Fibroblast of lung (primary cell): ENCODE results near the gene BCLAF3. TPM values are rescaled to one million over a fixed set of nuclear protein-coding genes. Genes with fewer than 3 reads are reported as not detected.

Experiments used
- DNase-seq, 2 donors: peaks; one replicate each; pipeline versions ENCODE4 v3.0.0 to v3.0.0-alpha.2; 2010; ENCODE audit warnings: low read depth in 2 of 2
- H2AFZ ChIP-seq: 2 replicates; pipeline ENCODE4 v1.5.1; 2012; ENCODE audit warnings: low read length, control low read depth, inconsistent platforms
- H3K27ac ChIP-seq: 2 replicates; pipeline ENCODE4 v1.5.1; 2011; ENCODE audit warnings: low read length, control low read depth; ENCODE audit not compliant: insufficient read depth
- H3K27me3 ChIP-seq: 2 replicates; pipeline ENCODE4 v1.5.1; 2011; ENCODE audit warnings: mild to moderate bottlenecking, low read length; ENCODE audit not compliant: control insufficient read depth, insufficient read depth
- H3K36me3 ChIP-seq: 2 replicates; pipeline ENCODE4 v1.5.1; 2011; ENCODE audit warnings: low read length; ENCODE audit not compliant: control insufficient read depth, insufficient read depth
- H3K4me1 ChIP-seq: 2 replicates; pipeline ENCODE4 v1.5.1; 2011; ENCODE audit warnings: low read length; ENCODE audit not compliant: control insufficient read depth, insufficient read depth; ENCODE audit errors: extremely low read depth
- H3K4me2 ChIP-seq: 2 replicates; pipeline ENCODE4 v1.5.1; 2011; ENCODE audit warnings: low read length, control low read depth; ENCODE audit not compliant: insufficient read depth; ENCODE audit errors: extremely low read depth
- H3K4me3 ChIP-seq, 4 experiments: fragments of 200-600 bp in 1 of 4; sonication (generic) in 1 of 4; replicated peaks in 1 of 4; 2 replicates each; pipeline ENCODE4 v1.5.1; 2011 to 2016; ENCODE audit warnings: low read length in 4 of 4, low read depth in 3 of 4, mild to moderate bottlenecking in 3 of 4, control low read depth in 2 of 4, inconsistent platforms in 1 of 4, mixed read lengths in 1 of 4; ENCODE audit not compliant: insufficient read depth in 1 of 4; ENCODE audit errors: control extremely low read depth in 1 of 4
- H3K79me2 ChIP-seq: 2 replicates; pipeline ENCODE4 v1.5.1; 2012; ENCODE audit warnings: mild to moderate bottlenecking, low read length, inconsistent platforms; ENCODE audit not compliant: control insufficient read depth, insufficient read depth
- H3K9ac ChIP-seq: 2 replicates; pipeline ENCODE4 v1.5.1; 2011; ENCODE audit warnings: mild to moderate bottlenecking, low read length, control low read depth; ENCODE audit not compliant: insufficient read depth
- H3K9me3 ChIP-seq: 2 replicates; pipeline ENCODE4 v1.5.1; 2012; ENCODE audit warnings: low read depth, low read length; ENCODE audit not compliant: control insufficient read depth, insufficient read depth
- H4K20me1 ChIP-seq: 2 replicates; pipeline ENCODE4 v1.5.1; 2011; ENCODE audit warnings: low read length; ENCODE audit not compliant: control insufficient read depth, insufficient read depth; ENCODE audit errors: extremely low read depth
- EZH2 ChIP-seq: IDR thresholded peaks from 2 replicates; pipeline ENCODE4 v1.5.1; 2012; ENCODE audit warnings: low read length, control low read depth, mild to moderate bottlenecking; ENCODE audit errors: missing control alignments
- polyA plus RNA-seq, 2 donors: library from polyadenylated mRNA; depleted of rRNA in 1 of 2; stranded (reverse) in 1 of 2; unstranded in 1 of 2; fragments of >200 nt; gene quantifications; 2 replicates each; pipeline ENCODE4 v1.2.1, GENCODE V29; 2011 to 2012; ENCODE audit warnings: missing spikeins in 1 of 2
- total RNA-seq: library from RNA; depleted of rRNA; stranded (reverse); fragments of >200 nt; gene quantifications from 2 replicates; pipeline ENCODE4 v1.2.1, GENCODE V29; 2014
- TF ChIP-seq, protein P1 (sequence below), 2 donors: IDR thresholded peaks in 1 of 2; conservative IDR thresholded peaks in 1 of 2; 1 replicate in 1 of 2; 2 replicates in 1 of 2; pipeline ENCODE4 v1.5.1; 2011 to 2012; ENCODE audit warnings: low read length in 2 of 2, control low read depth in 1 of 2, inconsistent platforms in 1 of 2, low read depth in 1 of 2, mild to moderate bottlenecking in 1 of 2

Gene BCLAF3
- total and polyA plus RNA-seq, 2 donors (not counting 1 experiment from before 2014, with no cell fraction given) = 2.9 to 10.7 TPM

- Histone ChIP-seq H3K4me3 (no peak overlapping the region), H3K4me1 (no peaks in the 10 kb centered on the region), H4K20me1 (no peaks in the 10 kb centered on the region), H3K9ac (no peak overlapping the region), H2AFZ (no peak overlapping the region), H3K4me2 (no peak overlapping the region), H3K27ac (no peak overlapping the region), H3K79me2 (no peaks in the 10 kb centered on the region), H3K9me3 (no peaks in the 10 kb centered on the region), H3K27me3 (no peaks in the 10 kb centered on the region), H3K36me3 (no peaks in the 10 kb centered on the region)
- peak in 1 of 2 donors; percentile 2 for DNase-seq
- no peak for TF ChIP-seq EZH2
- TF ChIP-seq, protein P1, sequence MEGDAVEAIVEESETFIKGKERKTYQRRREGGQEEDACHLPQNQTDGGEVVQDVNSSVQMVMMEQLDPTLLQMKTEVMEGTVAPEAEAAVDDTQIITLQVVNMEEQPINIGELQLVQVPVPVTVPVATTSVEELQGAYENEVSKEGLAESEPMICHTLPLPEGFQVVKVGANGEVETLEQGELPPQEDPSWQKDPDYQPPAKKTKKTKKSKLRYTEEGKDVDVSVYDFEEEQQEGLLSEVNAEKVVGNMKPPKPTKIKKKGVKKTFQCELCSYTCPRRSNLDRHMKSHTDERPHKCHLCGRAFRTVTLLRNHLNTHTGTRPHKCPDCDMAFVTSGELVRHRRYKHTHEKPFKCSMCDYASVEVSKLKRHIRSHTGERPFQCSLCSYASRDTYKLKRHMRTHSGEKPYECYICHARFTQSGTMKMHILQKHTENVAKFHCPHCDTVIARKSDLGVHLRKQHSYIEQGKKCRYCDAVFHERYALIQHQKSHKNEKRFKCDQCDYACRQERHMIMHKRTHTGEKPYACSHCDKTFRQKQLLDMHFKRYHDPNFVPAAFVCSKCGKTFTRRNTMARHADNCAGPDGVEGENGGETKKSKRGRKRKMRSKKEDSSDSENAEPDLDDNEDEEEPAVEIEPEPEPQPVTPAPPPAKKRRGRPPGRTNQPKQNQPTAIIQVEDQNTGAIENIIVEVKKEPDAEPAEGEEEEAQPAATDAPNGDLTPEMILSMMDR (conservative IDR thresholded peaks at IDR 0.05 in 1 of 2, IDR thresholded peaks at IDR 0.05 in 1 of 2; ENCODE audit: low read depth in 1 of 2, low read length in 2 of 2) = no peak
These were observed 25.2 kb upstream of the BCLAF3 start for GRCh38 chrX:20015945-20016615.

GRCh38 chrX:20015422-20015821, 24.6 kb upstream of the BCLAF3 start:
- Histone ChIP-seq H3K4me1 (no peaks in the 10 kb centered on the region), H3K36me3 (no peaks in the 10 kb centered on the region), H3K9me3 (no peaks in the 10 kb centered on the region), H3K27ac (no peak overlapping the region), H4K20me1 (no peaks in the 10 kb centered on the region), H2AFZ (no peak overlapping the region), H3K4me2 (no peak overlapping the region), H3K4me3 (no peak overlapping the region), H3K79me2 (no peaks in the 10 kb centered on the region), H3K27me3 (no peaks in the 10 kb centered on the region), H3K9ac (no peak overlapping the region)
- DNase-seq = no peak
- no peak for TF ChIP-seq EZH2
- TF ChIP-seq, protein P1 (conservative IDR thresholded peaks at IDR 0.05 in 1 of 2, IDR thresholded peaks at IDR 0.05 in 1 of 2; ENCODE audit: low read depth in 1 of 2, low read length in 2 of 2) = no peak

DNA sequence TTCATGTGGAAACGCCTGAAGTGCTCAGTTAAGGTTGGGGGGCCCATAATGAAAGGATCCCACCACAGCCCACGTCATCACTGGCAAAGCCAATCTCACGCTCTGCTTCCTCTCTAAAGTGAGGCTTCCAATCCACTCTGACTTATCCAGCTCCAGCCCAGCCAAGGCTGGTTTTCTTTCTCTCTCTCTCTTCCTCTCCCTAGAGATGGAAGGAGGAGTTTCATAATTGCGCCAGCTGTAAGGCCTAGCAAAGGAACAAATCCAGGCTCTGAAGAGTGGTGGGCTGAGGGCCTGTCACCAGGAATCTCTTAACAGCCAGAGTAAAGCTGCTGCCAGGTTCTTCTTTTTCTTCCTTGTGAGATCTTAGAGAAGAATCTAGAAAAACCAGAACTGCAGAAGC, 20.7 kb upstream of the BCLAF3 start:
- no peak overlapping the region for H3K4me2 ChIP-seq
- H3K79me2 ChIP-seq = no peaks in the 10 kb centered on the region
- no peaks in the 10 kb centered on the region for H3K36me3 ChIP-seq
- H3K9me3 ChIP-seq = no peaks in the 10 kb centered on the region
- TF ChIP-seq, protein P1 (conservative IDR thresholded peaks at IDR 0.05 in 1 of 2, IDR thresholded peaks at IDR 0.05 in 1 of 2; ENCODE audit: low read depth in 1 of 2, low read length in 2 of 2) = no peak
- no peak for TF ChIP-seq EZH2
- no peak for DNase-seq
- H2AFZ ChIP-seq = no peak overlapping the region
- no peaks in the 10 kb centered on the region for H3K4me1 ChIP-seq
- H3K27me3 ChIP-seq = no peaks in the 10 kb centered on the region
- no peaks in the 10 kb centered on the region for H4K20me1 ChIP-seq
- H3K27ac ChIP-seq = no peak overlapping the region
- no peak overlapping the region for H3K4me3 ChIP-seq
- H3K9ac ChIP-seq = no peak overlapping the region
